Retinal pigment epithelial cell (primary cell): Measurements from ENCODE around the gene ODAD4.
"Not testable (repeated sequence)": the region's sequence is repeated elsewhere in the genome, so short reads cannot be mapped to it uniquely, and the experiment has no call there.

Experiments
- DNase-seq: peaks from one replicate; pipeline ENCODE4 v3.0.0-alpha.2; 2010; ENCODE audit warnings: low read depth
- H3K4me3 ChIP-seq: 2 replicates; pipeline ENCODE4 v1.5.1; 2011; ENCODE audit warnings: mild to moderate bottlenecking, low read length, control low read depth, moderate library complexity
- TF ChIP-seq, protein P1 (sequence below): conservative IDR thresholded peaks from 2 replicates; pipeline ENCODE4 v1.5.1; 2011; ENCODE audit warnings: low read depth, low read length, control low read depth, inconsistent platforms

Gene ODAD4

DNA sequence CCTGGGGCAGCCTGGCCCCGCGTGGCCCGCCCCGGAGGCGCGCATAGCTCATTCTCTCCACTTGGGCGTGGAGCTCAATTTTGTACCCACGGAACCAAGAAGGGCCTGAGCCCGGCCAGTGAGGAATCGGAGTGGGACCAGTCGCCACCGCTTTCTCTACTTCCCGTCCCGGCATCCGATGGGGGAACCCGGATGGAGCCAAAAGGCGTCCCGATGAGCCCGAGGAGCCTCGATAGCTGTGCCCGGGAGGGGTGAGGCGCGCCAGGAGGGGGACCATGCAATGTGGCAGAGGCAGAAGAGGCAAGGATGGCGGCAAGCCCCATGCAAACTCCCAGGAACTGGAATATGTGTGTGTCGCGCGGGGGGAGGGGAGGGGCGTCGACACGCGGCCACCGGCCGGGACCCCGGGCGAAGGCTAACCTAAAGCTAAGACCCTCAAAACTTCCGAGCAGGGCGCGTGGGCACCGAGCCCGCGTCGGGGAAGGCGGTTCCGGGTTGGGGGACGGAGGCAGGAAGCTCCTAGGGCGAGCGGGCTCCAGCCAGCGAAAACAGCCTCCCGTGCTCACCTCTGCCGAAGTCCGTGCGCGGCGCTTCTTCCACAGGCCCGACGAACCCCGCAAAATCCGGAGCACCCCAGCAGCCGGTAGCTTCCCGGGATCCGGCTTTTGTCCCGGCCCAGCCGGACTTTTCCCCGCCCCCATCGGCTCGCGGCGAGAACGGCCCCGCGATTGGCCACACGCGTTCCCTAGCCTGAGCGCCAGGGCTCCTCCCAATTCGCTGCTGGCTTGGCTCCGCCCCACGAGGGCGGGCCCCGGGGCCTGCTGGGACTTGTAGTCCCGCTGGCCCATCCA lies 11.9 kb upstream of the ODAD4 start, which contains the start of gene ACLY:
Gene ACLY, minus strand, starts transcription at position 638 of the 851 bp plus-strand sequence. CDS start 5,078 bp downstream, outside the sequence.
- DNase-seq: peak; percentile 86
- TF ChIP-seq, protein P1, sequence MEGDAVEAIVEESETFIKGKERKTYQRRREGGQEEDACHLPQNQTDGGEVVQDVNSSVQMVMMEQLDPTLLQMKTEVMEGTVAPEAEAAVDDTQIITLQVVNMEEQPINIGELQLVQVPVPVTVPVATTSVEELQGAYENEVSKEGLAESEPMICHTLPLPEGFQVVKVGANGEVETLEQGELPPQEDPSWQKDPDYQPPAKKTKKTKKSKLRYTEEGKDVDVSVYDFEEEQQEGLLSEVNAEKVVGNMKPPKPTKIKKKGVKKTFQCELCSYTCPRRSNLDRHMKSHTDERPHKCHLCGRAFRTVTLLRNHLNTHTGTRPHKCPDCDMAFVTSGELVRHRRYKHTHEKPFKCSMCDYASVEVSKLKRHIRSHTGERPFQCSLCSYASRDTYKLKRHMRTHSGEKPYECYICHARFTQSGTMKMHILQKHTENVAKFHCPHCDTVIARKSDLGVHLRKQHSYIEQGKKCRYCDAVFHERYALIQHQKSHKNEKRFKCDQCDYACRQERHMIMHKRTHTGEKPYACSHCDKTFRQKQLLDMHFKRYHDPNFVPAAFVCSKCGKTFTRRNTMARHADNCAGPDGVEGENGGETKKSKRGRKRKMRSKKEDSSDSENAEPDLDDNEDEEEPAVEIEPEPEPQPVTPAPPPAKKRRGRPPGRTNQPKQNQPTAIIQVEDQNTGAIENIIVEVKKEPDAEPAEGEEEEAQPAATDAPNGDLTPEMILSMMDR: no peak
- H3K4me3 ChIP-seq: peak within 1 kb of the TSS; percentile 94

DNA sequence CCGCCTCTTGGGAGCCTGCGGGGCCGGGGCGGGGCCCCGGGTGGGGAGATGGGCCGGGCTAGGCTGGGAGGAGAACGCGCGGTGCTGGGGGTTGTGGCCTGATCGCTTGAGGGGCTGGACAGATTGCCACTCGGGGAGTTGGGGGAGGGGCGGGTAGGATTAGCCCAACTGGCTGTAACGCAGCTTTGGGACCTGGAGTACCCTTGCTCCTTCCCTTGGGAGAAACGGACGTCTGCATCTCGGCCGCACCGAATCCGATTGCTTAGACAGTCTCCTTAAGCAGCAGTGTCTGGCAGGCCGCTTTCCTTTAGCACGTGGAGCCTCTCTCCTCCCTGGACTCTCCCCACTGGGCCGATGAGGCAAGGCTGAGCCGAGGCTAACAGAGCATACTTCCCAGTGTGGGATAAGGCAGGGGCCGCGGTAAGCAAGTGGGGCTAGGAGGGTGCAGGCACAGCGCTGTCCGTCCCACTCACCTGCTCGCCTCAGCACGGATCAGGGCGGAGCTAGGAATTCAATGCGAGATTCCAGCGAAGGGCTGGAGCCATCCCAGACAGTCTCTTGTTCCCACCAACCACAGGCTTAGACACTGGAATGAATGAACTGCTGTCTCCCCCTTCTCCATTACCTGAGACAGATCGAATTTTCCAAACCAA lies 11.1 kb upstream of the ODAD4 start:
- no peak for DNase-seq
- H3K4me3 ChIP-seq: peak overlapping the region; percentile 94
- TF ChIP-seq, protein P1: no peak

DNA sequence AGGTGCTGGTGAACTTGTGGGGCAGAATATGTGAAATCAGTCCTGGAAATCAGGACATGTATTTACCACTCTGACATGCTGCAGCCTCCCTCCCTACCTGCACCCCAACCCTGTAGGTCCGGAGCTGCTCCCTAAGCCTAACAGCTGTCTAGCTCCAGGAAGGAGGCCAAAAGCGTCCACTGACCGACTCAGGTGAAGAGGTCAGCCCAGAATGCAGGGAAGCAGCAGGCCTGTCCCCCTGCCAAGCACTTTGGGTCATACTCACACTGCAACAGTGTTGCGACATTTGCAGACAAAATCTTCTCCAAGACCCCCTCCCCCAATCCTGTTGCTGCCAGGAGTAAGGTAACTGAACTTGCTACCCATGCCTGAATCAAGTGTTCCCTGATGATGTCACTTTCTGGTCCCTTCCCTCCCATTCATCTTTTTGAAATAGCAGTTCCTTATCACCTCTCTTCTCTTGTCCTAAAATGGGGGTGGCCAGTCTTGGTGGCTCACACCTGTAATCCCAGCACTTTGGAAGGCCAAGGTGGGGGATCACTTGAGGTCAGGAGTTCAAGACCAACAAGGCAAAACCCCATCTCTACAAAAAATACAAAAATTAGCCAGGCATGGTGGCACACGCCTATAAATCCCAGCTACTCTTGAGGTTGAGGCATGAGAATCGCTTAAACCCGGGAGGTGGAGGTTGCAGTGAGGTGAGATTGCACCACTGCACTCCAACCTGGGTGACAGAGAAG lies 10.4 kb upstream of the ODAD4 start:
- peak overlapping the region; percentile 94 for H3K4me3 ChIP-seq
- TF ChIP-seq, protein P1: no peak
- no peak for DNase-seq

DNA sequence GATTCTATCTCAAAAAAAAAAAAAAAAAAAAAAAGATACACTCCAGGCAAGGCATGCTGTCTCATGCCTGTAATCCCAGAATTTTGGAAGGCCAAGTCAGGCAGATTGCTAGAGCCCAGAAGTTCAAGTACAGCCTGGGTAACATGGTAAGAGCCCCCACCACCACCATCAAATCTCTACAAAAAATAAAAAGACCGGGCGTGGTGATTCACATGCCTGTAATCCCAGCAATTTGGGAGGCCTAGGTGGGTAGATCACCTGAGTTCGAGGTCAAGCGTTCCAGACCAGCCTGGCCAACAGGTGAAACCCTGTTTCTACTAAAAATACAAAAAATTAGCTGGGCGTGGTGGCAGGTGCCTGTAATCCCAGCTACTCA lies 9.8 kb upstream of the ODAD4 start:
- DNase-seq: no peak
- TF ChIP-seq, protein P1: no peak
- H3K4me3 ChIP-seq: no peak overlapping the region

DNA sequence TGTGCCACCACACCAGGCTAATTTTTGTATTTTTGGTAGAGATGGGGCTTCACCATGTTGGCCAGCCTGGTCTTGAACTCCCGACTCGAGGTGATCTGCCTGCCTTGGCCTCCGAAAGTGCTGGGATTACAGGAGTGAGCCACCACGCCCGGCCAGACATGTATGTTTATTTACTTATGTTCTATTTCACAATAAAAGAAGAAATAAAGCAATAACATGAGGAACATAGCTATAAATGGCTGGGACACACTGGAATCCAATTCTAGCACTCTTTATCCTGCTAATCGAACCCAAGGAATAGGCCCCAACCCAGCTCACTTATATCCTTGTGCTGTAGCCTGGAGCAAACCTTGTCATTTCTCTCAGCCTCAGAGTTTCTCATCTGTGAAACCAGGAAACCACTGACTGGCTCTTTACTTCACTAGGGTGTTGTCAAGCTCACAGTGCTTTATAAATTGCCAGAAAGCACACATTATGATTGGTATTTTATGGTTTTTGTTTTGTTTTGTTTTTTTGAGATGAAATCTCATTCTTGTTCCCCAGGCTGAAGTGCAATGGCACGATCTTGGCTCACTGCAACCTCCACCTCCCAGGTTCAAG lies 4.3 kb upstream of the ODAD4 start:
- TF ChIP-seq, protein P1: no peak
- H3K4me3 ChIP-seq: no peak overlapping the region
- DNase-seq: no peak

DNA sequence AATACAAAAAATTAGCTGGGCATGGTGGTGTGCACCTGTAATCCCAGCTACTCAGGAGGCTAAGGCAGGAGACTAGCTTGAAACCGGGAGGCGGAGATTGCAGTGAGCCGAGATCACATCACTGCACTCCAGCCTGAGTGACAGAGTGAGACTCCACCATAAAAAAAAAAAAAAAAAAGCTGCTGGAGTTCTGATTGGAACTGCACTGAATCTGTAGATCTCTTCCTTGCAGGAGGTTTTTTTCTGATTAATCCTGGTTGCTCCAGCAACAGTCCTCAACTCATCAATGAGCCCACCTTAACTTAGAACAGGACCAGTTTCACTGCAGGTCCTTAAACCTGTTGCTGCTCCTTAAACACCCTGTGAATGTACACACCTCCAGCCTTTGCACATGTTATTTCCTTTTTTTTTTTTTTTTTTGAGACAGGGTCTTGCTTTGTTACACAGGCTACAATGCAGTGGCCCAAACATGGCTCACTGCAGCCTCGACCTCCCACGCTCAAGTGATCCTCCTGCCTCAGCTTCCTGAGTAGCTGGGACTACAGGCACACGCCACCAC lies 1.6 kb upstream of the ODAD4 start:
- no peak for DNase-seq
- TF ChIP-seq, protein P1: no peak

DNA sequence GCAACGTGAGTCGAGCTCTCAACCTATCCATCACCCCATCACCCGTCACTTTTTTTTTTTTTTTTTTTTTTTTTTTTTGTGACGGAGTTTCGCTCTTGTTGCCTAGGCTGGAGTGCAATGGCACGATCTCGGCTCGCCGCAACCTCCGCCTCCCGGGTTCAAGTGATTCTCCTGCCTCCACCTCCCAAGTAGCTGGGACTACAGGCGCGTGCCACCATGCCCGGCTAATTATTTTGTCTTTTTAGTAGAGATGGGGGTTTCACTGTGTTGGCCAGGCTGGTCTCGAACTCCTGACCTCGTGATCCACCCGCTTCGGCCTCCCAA lies 378 bp downstream of the ODAD4 start:
- peak overlapping the region; percentile 86 for H3K4me3 ChIP-seq
- not testable (repeated sequence) for DNase-seq

More for the DNA sequence above, 1.6 kb upstream of the ODAD4 start:
- H3K4me3 ChIP-seq: no peak overlapping the region

DNA sequence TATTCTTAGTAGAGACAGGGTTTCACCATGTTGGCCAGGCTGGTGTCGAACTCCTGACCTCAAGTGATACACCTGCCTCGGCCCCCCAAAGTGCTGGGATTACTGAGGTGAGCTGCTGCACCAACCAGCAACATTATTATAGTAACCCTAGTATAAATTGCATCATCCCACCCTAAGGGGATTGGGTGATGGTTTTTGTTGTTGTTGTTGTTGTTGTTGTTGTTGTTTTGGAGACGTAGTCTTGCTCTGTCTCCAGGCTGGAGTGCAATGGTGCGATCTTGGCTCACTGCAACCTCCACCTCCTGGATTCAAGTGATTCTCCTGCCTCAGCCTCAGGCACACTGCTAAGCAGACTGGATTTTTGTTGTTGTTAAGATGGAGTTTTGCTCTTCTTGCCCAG lies 1.3 kb downstream of the ODAD4 start:
- not testable (repeated sequence) for H3K4me3 ChIP-seq

More for the DNA sequence above, 1.3 kb downstream of the ODAD4 start:
- DNase-seq: not testable (repeated sequence)
